Left lung (tissue), 10 donors: ENCODE data around the gene LRRC26. TPM values are rescaled to one million over a fixed set of nuclear protein-coding genes. Genes with fewer than 3 reads are reported as not detected.

ENCODE experiments used
- ATAC-seq: fragments of 200-7000 bp; cut with Tn5 transposase; one replicate; pipeline ENCODE4 v1.9.1; 2020; ENCODE audit warnings: moderate library complexity
- DNase-seq, 4 donors: peaks; one replicate each; pipeline ENCODE4 v3.0.0-alpha.2; 2013 to 2020
- H3K27ac ChIP-seq, 2 donors: fragments of 200-600 bp; sonication (generic) in 1 of 2; one replicate each; pipeline versions ENCODE4 v1.5.0 to v1.8.0; 2020 to 2021
- H3K27me3 ChIP-seq, 2 donors: fragments of 200-600 bp; sonication (generic) in 1 of 2; one replicate each; pipeline versions ENCODE4 v1.5.0 to v1.8.0; 2020 to 2021
- H3K36me3 ChIP-seq, 2 donors: fragments of 200-600 bp; sonication (generic) in 1 of 2; one replicate each; pipeline versions ENCODE4 v1.5.0 to v1.8.0; 2020 to 2021
- H3K4me1 ChIP-seq, 2 donors: fragments of 200-600 bp; one replicate each; pipeline ENCODE4 v1.8.0; 2021
- H3K4me3 ChIP-seq, 2 donors: fragments of 200-600 bp; sonication (generic) in 1 of 2; one replicate each; pipeline versions ENCODE4 v1.5.0 to v1.8.0; 2020 to 2021; ENCODE audit warnings: mild to moderate bottlenecking in 1 of 2
- H3K9me3 ChIP-seq, 2 donors: fragments of 200-600 bp; sonication (generic) in 1 of 2; one replicate each; pipeline versions ENCODE4 v1.5.0 to v1.8.0; 2020 to 2021
- CTCF ChIP-seq, 2 donors: fragments of 200-600 bp; sonication (generic) in 1 of 2; IDR thresholded peaks; one replicate each; pipeline versions ENCODE4 v1.5.0 to v1.8.0; 2021; ENCODE audit warnings: antibody characterized with exemption in 2 of 2
- intact Hi-C, 2 donors: fragments of 100-400 bp; cut with DNase I; formaldehyde crosslinking; loops; one replicate each; pipeline versions ENCODE4 v1.11.2 to v1.14.2; 2022
- polyA plus RNA-seq, 6 donors: library from polyadenylated mRNA; unstranded; fragments of 120-200 nt; gene quantifications; one replicate each; pipeline ENCODE4 v1.2.1, GENCODE V29; 2013; ENCODE audit not compliant: insufficient read length in 6 of 6
- total RNA-seq, 2 donors: library from RNA; stranded (reverse); fragmentation: NEBNext Ultra II Directional; extraction: Animal tissue kit (Norgen Biotek cat#: 25700); gene quantifications; one replicate each; pipeline ENCODE4 v1.2.1, GENCODE V29; 2021
- donor health status: DM: no; HTN: yes; CAD: no.
- donor health status: DM: no; HTN: no; CAD: no.

Gene LRRC26
- total and polyA plus RNA-seq, 8 donors, result 0.23 to 0.63 (median 0.40) TPM; not detected in 4

GRCh38 chr9:137193771-137194170 lies 23.9 kb upstream of the LRRC26 start:
- Histone ChIP-seq H3K4me3 (no peak overlapping the region), H3K9me3 (no peaks in the 10 kb centered on the region), H3K4me1 (peaks cover 17 to 48% of the 10 kb centered on the region in 2 donors), H3K27me3 (no peaks in the 10 kb centered on the region), H3K27ac (no peak overlapping the region), H3K36me3 (peaks cover 0 to 27% of the 10 kb centered on the region in 2 donors)
- ATAC-seq (no peak), DNase-seq (no peak)
- no peak for TF ChIP-seq CTCF (IDR thresholded peaks at IDR 0.05)
- intact Hi-C loops, result no loop called here

- TF ChIP-seq CTCF (IDR thresholded peaks at IDR 0.05), result no peak
- Histone ChIP-seq H3K27ac (no peak overlapping the region), H3K36me3 (peaks cover 0 to 27% of the 10 kb centered on the region in 2 donors), H3K27me3 (no peaks in the 10 kb centered on the region), H3K4me1 (peaks cover 14 to 41% of the 10 kb centered on the region in 2 donors), H3K4me3 (no peak overlapping the region), H3K9me3 (no peaks in the 10 kb centered on the region)
- no peak for DNase-seq
- intact Hi-C loops, result no loop called here
- ATAC-seq, result no peak
These were observed 23.0 kb upstream of the LRRC26 start for GRCh38 chr9:137192859-137193258.

- no peaks in the 10 kb centered on the region for H3K9me3 ChIP-seq
- ATAC-seq (no peak), DNase-seq (no peak)
- no peak for TF ChIP-seq CTCF (IDR thresholded peaks at IDR 0.05)
- H3K27ac ChIP-seq, result no peak overlapping the region
- peaks cover 0 to 28% of the 10 kb centered on the region in 2 donors for H3K36me3 ChIP-seq
- no peak overlapping the region for H3K4me3 ChIP-seq
- intact Hi-C loops, result no loop called here
- peaks cover 18 to 41% of the 10 kb centered on the region in 2 donors for H3K4me1 ChIP-seq
- H3K27me3 ChIP-seq, result no peaks in the 10 kb centered on the region
These were observed 22.6 kb upstream of the LRRC26 start for GRCh38 chr9:137192448-137192780.

GRCh38 chr9:137191691-137192447 lies 22.0 kb upstream of the LRRC26 start:
- Histone ChIP-seq H3K4me1 (peaks cover 23 to 43% of the 10 kb centered on the region in 2 donors), H3K27me3 (no peaks in the 10 kb centered on the region), H3K27ac (no peak overlapping the region), H3K4me3 (no peak overlapping the region), H3K36me3 (peaks cover 0 to 33% of the 10 kb centered on the region in 2 donors), H3K9me3 (no peaks in the 10 kb centered on the region)
- DNase-seq (no peak), ATAC-seq (no peak)
- intact Hi-C loops, result no loop called here
- no peak for TF ChIP-seq CTCF (IDR thresholded peaks at IDR 0.05)

GRCh38 chr9:137191245-137191644 lies 21.4 kb upstream of the LRRC26 start:
- TF ChIP-seq CTCF (IDR thresholded peaks at IDR 0.05), result no peak
- intact Hi-C loops, result no loop called here
- peaks cover 0 to 34% of the 10 kb centered on the region in 2 donors for H3K36me3 ChIP-seq
- H3K27me3 ChIP-seq, result no peaks in the 10 kb centered on the region
- no peak overlapping the region for H3K4me3 ChIP-seq
- peaks cover 26 to 44% of the 10 kb centered on the region in 2 donors for H3K4me1 ChIP-seq
- DNase-seq, result no peak
- H3K9me3 ChIP-seq, result no peaks in the 10 kb centered on the region
- ATAC-seq, result no peak
- H3K27ac ChIP-seq, result no peak overlapping the region
